Ascending aorta (tissue), 2 donors: Measurements from ENCODE around the gene BSND. TPM values are rescaled to one million over a fixed set of nuclear protein-coding genes. Genes with fewer than 3 reads are reported as not detected.

Source experiments
- DNase-seq, 2 donors: peaks; one replicate each; pipeline ENCODE4 v3.0.0-alpha.2; 2019; ENCODE audit warnings: low spot score in 2 of 2
- H3K27ac ChIP-seq, 2 donors: fragments of 200-600 bp; sonication (generic); one replicate each; pipeline ENCODE4 v1.5.1; 2016 to 2017; ENCODE audit warnings: mild to moderate bottlenecking in 1 of 2
- H3K27me3 ChIP-seq: fragments of 200-600 bp; sonication (generic); one replicate; pipeline ENCODE4 v1.5.1; 2017
- H3K36me3 ChIP-seq, 2 donors: fragments of 200-600 bp; sonication (generic); one replicate each; pipeline ENCODE4 v1.5.1; 2016
- H3K4me1 ChIP-seq, 2 donors: fragments of 200-600 bp; sonication (generic); one replicate each; pipeline ENCODE4 v1.5.1; 2016 to 2017; ENCODE audit warnings: mild to moderate bottlenecking in 1 of 2
- H3K4me3 ChIP-seq, 2 donors: fragments of 200-600 bp; sonication (generic); one replicate each; pipeline ENCODE4 v1.5.1; 2016 to 2017; ENCODE audit warnings: mild to moderate bottlenecking in 1 of 2
- H3K9me3 ChIP-seq, 2 donors: fragments of 200-600 bp; sonication (generic); one replicate each; pipeline ENCODE4 v1.5.1; 2016
- intact Hi-C: fragments of 100-400 bp; cut with DNase I; formaldehyde crosslinking; loops from one replicate; pipeline ENCODE4 v1.15.1; 2023
- total RNA-seq: library from RNA; depleted of rRNA; stranded (reverse); fragments of >200 nt; gene quantifications from one replicate; pipeline ENCODE4 v1.1.0, GENCODE V29; 2016
- TF ChIP-seq, protein P1 (sequence below), 3 experiments: fragments of 200-600 bp in 2 of 3; fragments of 450-650 bp in 1 of 3; sonication (generic) in 2 of 3; IDR thresholded peaks; one replicate each; pipeline ENCODE4 v1.5.1; 2016 to 2019; ENCODE audit warnings: antibody characterized with exemption in 3 of 3, mild to moderate bottlenecking in 1 of 3, moderate library complexity in 1 of 3

The BSND gene
- total RNA-seq, 1 donor from 2014 or later: not detected

DNA sequence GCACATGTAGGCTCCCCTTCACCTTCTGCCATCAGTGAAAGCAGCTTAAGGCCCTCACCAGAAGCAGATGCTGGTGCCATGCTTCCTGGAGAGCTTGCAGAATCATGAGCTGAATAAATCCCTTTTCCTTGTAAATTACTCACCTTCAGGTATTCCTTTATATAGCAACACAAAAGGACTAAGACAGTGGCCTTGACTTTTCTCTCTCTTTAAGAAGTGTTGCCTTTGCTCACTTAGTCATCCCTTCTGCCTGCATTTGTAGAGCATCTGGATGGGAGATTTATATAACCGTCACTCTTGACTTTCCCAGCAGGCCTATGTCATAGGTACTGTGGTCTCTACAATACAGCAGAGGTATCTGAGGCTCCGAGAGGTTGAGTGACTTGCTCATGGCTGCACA is 44.3 kb downstream of the BSND start:
- no peak overlapping the region for H3K27ac ChIP-seq
- H3K27me3 ChIP-seq: no peaks in the 10 kb centered on the region
- H3K4me1 ChIP-seq: peaks cover 0 to 6% of the 10 kb centered on the region in 2 donors
- TF ChIP-seq, protein P1, sequence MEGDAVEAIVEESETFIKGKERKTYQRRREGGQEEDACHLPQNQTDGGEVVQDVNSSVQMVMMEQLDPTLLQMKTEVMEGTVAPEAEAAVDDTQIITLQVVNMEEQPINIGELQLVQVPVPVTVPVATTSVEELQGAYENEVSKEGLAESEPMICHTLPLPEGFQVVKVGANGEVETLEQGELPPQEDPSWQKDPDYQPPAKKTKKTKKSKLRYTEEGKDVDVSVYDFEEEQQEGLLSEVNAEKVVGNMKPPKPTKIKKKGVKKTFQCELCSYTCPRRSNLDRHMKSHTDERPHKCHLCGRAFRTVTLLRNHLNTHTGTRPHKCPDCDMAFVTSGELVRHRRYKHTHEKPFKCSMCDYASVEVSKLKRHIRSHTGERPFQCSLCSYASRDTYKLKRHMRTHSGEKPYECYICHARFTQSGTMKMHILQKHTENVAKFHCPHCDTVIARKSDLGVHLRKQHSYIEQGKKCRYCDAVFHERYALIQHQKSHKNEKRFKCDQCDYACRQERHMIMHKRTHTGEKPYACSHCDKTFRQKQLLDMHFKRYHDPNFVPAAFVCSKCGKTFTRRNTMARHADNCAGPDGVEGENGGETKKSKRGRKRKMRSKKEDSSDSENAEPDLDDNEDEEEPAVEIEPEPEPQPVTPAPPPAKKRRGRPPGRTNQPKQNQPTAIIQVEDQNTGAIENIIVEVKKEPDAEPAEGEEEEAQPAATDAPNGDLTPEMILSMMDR (IDR thresholded peaks at IDR 0.05): no peak
- intact Hi-C loops: no loop called here
- no peak overlapping the region for H3K4me3 ChIP-seq
- no peaks in the 10 kb centered on the region for H3K9me3 ChIP-seq
- H3K36me3 ChIP-seq: no peaks in the 10 kb centered on the region
- no peak for DNase-seq

- H3K27me3 ChIP-seq: no peaks in the 10 kb centered on the region
- H3K4me3 ChIP-seq: no peak overlapping the region
- H3K27ac ChIP-seq: no peak overlapping the region
- intact Hi-C loops: no loop called here
- H3K36me3 ChIP-seq: no peaks in the 10 kb centered on the region
- H3K4me1 ChIP-seq: peaks cover 0 to 6% of the 10 kb centered on the region in 2 donors
- DNase-seq: no peak
- no peaks in the 10 kb centered on the region for H3K9me3 ChIP-seq
- TF ChIP-seq, protein P1 (IDR thresholded peaks at IDR 0.05): no peak
Observed at GRCh38 chr1:55043726-55044125, 45.0 kb downstream of the BSND start.

DNA sequence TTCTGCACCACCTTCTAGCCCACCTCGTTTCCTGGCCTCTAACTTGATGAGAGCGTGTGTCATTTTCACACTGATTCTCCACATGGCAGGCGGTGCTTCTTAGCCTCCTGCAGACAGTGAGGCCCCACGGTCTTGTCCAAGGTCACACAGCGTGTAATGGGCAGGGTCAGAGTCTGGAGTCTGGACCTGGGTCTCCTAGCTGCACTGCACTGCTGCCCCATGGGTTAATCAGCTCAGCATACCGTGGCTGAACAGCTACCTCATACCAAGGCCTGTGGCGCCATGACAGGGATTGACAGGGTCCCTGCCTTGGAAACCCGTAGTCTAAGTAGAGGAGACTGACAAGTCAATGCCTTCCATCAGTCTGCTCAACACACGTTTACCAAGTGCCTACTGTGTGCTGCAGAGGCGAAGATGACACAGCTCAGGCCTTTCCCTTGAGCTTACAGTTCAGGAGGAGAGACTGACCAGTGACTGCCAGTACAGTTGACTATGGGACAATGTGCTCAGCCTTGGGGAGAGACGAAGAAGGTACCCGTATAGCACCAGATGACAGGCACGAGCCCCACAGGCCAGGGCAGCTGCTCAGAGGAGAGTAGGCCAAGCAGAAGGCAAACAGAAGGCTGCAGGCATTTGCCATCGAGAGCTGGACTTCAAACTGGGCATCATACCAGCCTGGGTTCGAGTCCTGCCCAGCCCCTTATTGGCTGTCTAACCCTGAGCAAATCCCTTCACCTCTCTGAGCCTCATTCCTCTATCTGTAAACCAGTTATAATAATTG is 46.1 kb downstream of the BSND start:
- Histone ChIP-seq H3K36me3 (no peaks in the 10 kb centered on the region), H3K4me3 (no peak overlapping the region), H3K4me1 (peaks cover 0 to 1% of the 10 kb centered on the region in 2 donors), H3K27me3 (no peaks in the 10 kb centered on the region), H3K9me3 (no peaks in the 10 kb centered on the region), H3K27ac (no peak overlapping the region)
- no peak for DNase-seq
- TF ChIP-seq, protein P1 (IDR thresholded peaks at IDR 0.05): no peak
- intact Hi-C loops: no loop called here

DNA sequence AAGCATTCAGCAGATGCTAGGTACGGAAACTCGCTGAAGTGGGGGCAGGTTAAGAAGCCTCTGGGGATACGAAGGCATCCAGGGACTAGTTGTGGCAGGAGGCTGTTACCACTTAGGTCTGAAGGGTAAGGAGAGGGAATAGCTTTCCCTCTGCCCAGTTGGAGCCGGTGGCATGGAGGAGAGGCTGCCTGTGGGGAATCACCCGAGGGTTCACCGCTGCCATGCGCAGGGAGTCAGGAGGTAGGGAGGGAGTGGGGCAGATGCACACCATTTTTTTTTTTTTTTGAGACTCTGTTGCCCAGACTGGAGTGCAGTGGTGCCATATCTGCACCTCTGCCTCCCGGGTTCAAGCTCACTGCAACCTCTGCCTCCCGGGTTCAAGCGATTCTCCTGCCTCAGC is 46.7 kb downstream of the BSND start:
- Histone ChIP-seq H3K36me3 (no peaks in the 10 kb centered on the region), H3K4me3 (no peak overlapping the region), H3K27me3 (no peaks in the 10 kb centered on the region), H3K9me3 (no peaks in the 10 kb centered on the region), H3K27ac (no peak overlapping the region), H3K4me1 (no peaks in the 10 kb centered on the region)
- intact Hi-C loops: no loop called here
- TF ChIP-seq, protein P1 (IDR thresholded peaks at IDR 0.05): no peak
- no peak for DNase-seq

DNA sequence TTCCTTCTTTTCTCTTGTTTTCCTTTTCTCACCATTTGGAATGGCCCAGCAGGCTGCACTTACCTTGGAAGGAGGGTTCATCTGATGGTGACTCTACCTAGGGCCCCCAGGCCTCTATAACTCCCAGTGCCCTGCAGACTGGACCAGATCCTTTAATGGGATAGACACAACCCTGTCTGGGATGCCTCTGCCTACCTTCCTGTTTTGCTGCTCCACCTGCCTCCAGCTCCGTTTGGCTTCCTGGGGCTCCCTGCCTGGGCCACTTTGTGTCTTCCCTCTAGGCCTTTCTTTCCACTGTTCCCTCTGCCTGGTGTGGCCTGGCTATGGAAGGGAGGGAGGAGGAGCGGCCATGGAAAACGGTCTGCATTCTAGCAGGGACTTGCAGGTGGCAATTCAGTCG is 48.1 kb downstream of the BSND start:
- intact Hi-C loops: no loop called here
- DNase-seq: no peak
- H3K36me3 ChIP-seq: no peaks in the 10 kb centered on the region
- H3K4me1 ChIP-seq: no peaks in the 10 kb centered on the region
- no peak overlapping the region for H3K27ac ChIP-seq
- H3K27me3 ChIP-seq: no peaks in the 10 kb centered on the region
- H3K9me3 ChIP-seq: no peaks in the 10 kb centered on the region
- TF ChIP-seq, protein P1 (IDR thresholded peaks at IDR 0.05): no peak
- no peak overlapping the region for H3K4me3 ChIP-seq
